DMS53 treated with DMSO at 0.1 percent for 48 hours (cell line): Measurements from ENCODE around the gene VRK3.
"Not testable (repeated sequence)": the region's sequence is repeated elsewhere in the genome, so short reads cannot be mapped to it uniquely, and the experiment has no call there.

Experiments used
- DNase-seq: peaks from one replicate; lab custom pipeline; 2025; ENCODE audit not compliant: unreplicated experiment; lab: John Stamatoyannopoulos, UW

VRK3 gene

GRCh38 chr19:49997709-49998108, 27.5 kb downstream of the VRK3 start:
- DNase-seq, result peak; percentile 9

- no peak for DNase-seq
Measured at GRCh38 chr19:49988433-49988832, 36.7 kb downstream of the VRK3 start.

GRCh38 chr19:49988007-49988406, 37.2 kb downstream of the VRK3 start:
- no peak for DNase-seq

- peak; percentile 64 for DNase-seq
Measured at GRCh38 chr19:49987159-49987698, 37.9 kb downstream of the VRK3 start.

- DNase-seq, result no peak
Measured at GRCh38 chr19:49986354-49986753, 38.8 kb downstream of the VRK3 start.

- no peak for DNase-seq
Measured at GRCh38 chr19:49985871-49986270, 39.3 kb downstream of the VRK3 start.

- no peak for DNase-seq
Measured at GRCh38 chr19:49984491-49984890, 40.7 kb downstream of the VRK3 start.

- DNase-seq, result peak; percentile 5
Measured at GRCh38 chr19:49983645-49984229, 41.4 kb downstream of the VRK3 start.

- no peak for DNase-seq
Measured at GRCh38 chr19:49981603-49982593, 43.3 kb downstream of the VRK3 start.

- DNase-seq, result no peak
Measured at GRCh38 chr19:49978324-49978723, 46.8 kb downstream of the VRK3 start.

- no peak for DNase-seq
Measured at GRCh38 chr19:49977881-49978280, 47.3 kb downstream of the VRK3 start.

- DNase-seq, result no peak
Measured at GRCh38 chr19:49977076-49977475, 48.1 kb downstream of the VRK3 start.

- no peak for DNase-seq
Measured at GRCh38 chr19:49976496-49976895, 48.7 kb downstream of the VRK3 start.

GRCh38 chr19:49975051-49975450, 50.1 kb downstream of the VRK3 start:
- no peak for DNase-seq

- DNase-seq, result no peak
Measured at GRCh38 chr19:49973987-49974386, 51.2 kb downstream of the VRK3 start.

- DNase-seq, result no peak
Measured at GRCh38 chr19:49972841-49973240, 52.3 kb downstream of the VRK3 start.

GRCh38 chr19:49971991-49972411, 53.2 kb downstream of the VRK3 start:
- DNase-seq, result no peak

GRCh38 chr19:49969355-49969754, 55.8 kb downstream of the VRK3 start:
- not testable (repeated sequence) for DNase-seq

- no peak for DNase-seq
Measured at GRCh38 chr19:49968279-49968922, 56.8 kb downstream of the VRK3 start.

- not testable (repeated sequence) for DNase-seq
Measured at GRCh38 chr19:49960980-49961379, 64.2 kb downstream of the VRK3 start, which contains the start of gene SIGLEC11. SIGLEC11 (minus strand) TSS chr19:49961172; CDS start chr19:49961081, 91 bp downstream.

- DNase-seq, result not testable (repeated sequence)
Measured at GRCh38 chr19:49959892-49960291, 65.3 kb downstream of the VRK3 start.
